GM19099 (cell line): ENCODE data around the gene RUFY4.

Experiments
- POLR2A ChIP-seq: IDR thresholded peaks from 3 replicates; pipeline ENCODE4 v1.6.1; 2011; ENCODE audit warnings: low read depth; ENCODE audit not compliant: insufficient read length; ENCODE audit errors: extremely low read depth

RUFY4 gene

DNA sequence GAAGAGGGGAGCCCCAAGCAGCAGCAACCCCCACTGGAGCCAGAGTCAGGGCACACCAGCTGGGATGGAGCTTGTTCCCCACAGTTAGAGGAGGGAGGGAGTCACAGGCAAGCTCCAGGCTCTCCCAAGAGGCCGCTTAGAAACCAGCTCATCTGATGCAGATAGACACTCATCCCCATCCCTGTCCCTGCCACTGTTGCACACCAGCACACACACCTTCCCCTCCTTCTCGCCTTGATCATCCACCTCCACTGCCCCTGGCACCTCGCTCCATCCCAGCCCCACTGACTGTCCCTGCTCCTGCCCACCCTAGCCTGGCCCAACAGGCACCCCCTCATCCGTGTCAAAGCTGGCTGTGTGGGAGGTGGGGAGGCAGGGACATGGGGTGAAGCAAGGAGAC lies 1.5 kb upstream of the RUFY4 start:
- TF ChIP-seq POLR2A = no peak

DNA sequence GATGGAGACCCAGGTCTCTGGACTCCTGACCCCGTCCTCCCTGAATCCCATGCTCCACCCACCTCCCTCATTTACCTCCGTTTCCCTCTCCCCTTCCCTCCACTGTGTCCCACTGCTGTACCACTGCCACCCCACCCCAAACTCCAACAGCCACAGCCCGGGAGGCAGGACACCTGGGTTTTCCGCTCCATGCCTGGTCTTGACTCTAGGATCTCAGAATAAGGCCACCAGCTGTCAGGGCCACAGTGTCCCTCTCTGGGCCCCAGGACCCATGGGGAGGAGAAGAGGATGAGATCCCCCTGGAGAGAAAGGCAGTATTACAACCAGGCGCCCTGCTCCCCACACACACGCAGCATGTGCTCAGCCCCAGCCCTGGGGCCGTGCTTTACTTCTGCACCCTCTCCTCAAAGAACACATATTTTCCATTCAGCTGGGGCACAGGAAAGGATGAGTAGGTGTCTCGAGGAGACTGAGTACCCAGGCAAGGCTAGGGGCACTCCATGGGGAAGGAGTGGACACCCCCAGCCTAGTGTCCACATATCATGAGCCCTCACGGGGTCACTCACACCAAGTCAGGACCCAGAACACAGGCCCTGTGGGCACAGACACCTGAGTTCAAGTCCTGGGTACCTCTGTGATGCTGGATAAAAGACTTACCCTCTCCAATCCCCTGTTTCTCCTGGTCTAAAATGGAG lies 700 bp downstream of the RUFY4 start:
- no peak for TF ChIP-seq POLR2A

GRCh38 chr2:218070587-218070986 lies 1.5 kb downstream of the RUFY4 start:
- TF ChIP-seq POLR2A = no peak

DNA sequence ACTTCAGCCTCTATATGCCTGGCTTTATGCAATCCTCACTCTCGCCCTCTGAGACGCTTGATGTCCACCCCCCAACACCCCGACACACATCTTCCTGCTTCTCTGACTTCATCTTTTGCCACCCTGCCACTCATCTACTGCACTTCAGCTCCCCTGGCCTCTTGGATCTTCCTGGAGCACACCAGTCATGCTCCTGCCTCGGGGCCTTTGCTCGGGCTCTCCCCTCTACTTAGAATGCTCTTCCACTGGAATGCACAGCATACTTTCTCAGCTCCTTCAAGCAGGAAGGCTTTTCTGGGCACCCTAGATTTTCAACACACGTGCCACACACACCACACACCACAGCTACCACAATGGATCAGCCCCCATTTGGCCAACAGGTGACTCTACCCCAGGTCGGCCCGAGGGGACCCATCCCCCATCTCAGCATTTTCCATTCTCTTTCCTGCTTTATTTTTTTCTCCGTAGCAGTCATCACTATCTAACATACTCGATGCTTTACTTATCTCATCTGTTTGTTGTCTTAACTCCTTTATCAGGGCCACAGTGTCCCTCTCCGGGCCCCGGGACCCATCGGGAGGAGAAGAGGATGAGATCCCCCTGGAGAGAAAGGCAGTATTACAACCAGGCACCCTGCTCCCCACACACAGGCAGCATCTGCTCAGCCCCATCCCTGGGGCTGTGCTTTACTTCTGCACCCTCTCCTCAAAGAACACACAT lies 2.3 kb downstream of the RUFY4 start:
- no peak for TF ChIP-seq POLR2A

DNA sequence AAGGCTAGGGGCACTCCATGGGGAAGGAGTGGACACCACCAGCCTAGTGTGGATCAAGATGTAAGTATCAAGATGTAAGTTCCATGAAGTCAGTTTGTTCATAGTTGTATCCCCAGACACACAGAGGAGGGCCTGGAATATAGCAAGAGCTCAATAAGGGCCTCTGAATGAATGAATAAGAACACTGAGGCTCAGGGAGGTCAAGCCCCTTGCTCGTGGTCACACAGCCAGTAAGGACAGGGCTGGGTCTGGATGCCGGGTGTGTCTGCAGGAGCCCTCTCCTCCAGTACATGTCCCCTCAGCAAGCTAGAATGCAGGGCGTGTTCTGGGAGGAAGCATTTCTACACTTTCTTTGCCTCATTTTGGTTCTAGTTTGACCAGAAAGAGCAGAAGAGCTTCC lies 2.9 kb downstream of the RUFY4 start:
- TF ChIP-seq POLR2A = no peak

- TF ChIP-seq POLR2A = no peak
Observed at GRCh38 chr2:218072478-218073024, 3.5 kb downstream of the RUFY4 start.

DNA sequence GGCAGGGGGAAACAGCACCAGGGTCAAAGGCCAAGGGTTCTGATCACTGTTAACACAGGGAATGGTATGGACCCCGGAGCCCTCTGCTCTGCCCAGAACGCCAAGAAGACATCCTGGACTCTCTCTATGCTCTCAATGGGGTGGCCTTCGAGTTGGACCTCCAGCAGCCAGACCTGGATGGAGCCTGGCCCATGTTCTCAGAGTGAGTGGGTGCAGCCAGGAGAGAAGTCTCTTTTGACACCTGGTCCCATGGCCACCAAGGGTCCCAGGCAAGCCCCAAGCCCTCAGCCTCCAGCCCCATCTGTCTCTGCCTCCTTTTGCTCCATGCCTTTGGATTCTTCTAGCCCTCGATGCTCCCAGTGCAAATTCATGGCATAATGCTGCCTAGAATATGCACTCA lies 4.1 kb downstream of the RUFY4 start:
- TF ChIP-seq POLR2A = no peak

DNA sequence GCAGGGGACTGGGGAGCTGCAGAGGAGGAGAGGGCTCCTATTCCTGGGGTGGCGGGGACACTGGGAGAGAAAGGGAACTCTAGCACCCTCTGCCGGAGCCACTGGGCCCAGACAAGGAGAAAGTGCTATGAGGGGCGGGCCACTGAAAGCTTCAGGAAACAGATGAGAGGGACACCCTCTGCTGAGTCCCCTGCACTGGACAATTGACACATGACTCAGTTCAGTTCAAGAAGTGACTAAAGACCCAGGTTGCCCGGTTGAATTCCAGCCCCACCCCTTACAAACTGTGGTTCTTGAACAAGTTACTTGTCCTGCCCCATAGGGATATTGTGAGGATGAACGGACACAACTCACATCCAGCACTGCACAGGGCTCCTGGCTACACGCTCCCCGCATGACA lies 5.0 kb downstream of the RUFY4 start:
- no peak for TF ChIP-seq POLR2A

GRCh38 chr2:218075975-218076811 lies 7.1 kb downstream of the RUFY4 start:
- TF ChIP-seq POLR2A = no peak

DNA sequence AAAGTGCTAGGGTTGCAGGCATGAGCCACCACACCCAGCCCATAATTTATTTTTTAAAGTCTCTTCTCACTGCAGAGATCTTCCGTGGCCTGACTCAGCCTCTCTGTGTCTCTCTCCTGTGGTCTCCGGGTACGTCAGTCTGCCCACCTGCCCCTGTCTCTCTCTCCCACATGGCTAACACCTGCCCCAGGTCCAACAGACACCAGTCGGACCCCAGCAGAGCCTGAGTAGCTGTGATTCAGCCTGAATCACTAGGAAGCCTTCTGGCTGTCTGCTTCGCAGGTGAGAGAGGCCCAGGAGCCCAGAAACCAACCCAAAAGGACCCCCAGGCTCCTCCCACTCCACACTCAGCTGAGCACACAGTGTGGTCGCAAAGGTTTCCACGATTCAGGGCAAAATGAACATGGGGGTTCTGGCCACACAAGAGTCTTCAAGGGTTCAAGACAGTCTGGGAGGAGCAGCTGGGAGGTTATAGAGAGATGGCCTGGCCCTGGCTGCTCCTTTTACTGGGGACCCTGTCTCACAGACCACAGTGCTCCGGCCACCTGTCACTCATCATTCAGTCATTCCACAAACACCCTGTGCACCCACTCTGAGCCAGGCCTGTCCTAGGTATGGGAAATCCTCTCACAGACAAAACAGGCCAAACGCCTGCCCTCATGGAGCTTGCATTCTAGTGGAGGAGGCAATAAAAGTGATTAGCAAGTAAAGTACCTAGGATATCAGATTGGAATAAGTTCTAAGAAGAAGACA lies 8.6 kb downstream of the RUFY4 start:
- TF ChIP-seq POLR2A = no peak

DNA sequence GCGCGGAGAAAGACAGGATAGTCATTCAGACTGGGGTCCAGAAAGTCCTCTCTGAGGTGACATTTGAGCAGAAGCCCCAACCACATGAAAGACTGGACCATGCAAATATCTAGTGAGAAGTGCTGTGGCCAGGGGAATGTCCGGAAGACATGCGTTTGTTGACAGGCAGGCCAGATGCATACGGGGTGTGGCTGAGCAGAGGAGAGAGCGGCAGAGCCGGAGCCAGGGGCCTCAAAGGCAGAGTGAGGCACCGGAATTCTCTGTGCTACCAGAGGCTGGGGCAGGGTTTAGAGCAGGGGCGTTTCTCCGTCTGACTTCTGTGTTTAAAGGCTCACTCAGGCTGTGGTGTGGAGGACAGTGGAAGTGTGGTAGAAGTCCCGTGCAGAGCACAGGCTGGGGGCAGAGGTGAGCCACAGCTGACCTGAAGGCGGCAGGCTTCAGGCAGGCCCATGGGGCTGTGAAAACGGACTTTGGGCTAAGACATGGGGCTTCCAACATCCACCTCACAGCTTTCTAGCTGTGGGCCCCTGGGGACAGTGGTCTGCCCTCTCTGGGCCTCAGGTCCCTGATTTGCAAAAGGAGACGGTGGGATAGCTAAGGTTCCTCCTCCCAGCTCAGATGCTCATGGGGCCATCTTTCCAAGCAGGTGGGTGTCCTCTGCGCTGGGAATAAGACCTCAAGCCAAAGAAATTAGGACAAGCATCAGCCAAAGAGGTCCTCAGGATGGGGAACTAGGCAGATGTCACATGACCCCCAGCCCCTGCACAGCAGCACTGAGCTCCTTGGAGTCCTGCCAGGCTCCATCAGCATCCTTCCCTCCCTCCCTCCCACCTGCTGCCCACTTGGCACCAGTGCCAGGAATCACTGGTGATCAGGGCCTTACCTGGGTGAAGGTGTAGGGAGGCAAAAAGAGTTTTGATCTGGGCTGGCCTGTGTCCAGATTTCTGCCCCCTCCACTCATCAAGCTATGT lies 11.2 kb downstream of the RUFY4 start:
- TF ChIP-seq POLR2A = no peak

DNA sequence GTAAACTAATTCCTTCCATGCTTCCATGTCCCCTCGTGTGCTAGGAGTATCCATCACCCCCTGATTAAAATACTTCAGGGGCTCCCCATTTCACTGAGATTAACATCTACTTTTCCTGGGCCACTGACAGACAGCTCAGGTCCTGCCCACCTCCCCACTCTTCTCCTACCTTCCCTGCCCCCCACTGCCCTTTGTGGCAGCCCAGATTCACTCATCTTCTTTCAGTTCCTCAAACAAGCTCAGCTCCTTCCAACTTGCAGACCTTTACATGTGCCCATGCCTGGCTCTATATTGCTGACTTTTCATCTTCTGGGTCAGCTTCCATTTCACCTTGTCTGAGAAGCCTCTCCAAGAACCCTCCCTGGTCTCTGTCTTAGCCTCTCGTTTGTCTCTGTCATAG lies 12.0 kb downstream of the RUFY4 start:
- no peak for TF ChIP-seq POLR2A

DNA sequence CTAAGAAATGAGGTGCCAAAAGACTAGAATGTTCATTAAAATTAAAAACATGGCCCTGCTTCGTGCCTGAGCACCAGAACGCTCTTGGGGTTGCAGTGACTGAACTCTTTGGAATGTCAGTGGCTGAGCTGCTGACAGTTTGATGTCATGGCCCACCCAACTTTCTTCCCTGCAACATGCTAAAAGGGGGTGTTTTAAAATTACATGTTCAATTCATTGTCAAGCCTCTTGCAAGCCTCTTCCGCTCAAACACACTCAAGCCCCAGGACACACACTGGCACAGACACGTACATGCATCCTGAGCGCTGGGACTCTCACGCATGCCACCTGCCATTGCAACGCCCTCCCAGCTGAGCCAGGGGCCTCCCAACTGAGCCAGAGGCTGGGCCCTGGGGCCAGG lies 12.6 kb downstream of the RUFY4 start:
- no peak for TF ChIP-seq POLR2A
